ENCODE data around the gene EIF3A. TPM values are rescaled to one million over a fixed set of nuclear protein-coding genes. Genes with fewer than 3 reads are reported as not detected.

The EIF3A gene
- total and polyA plus RNA-seq, 9 of the 15 experiments (the other 6 are each of a cell fraction or from before 2014, with no cell fraction given), result 19.6 to 163 (median 102) TPM

- no peak; the same call in 1 of the 2 replicates for TF ChIP-seq RBFOX2 (IDR thresholded peaks at IDR 0.05; ENCODE audit: low read depth, low read length)
- TF ChIP-seq POLR2B (IDR thresholded peaks at IDR 0.05; ENCODE audit: low read depth, partially characterized antibody), result peak; percentile 21
- TF ChIP-seq EGR1 (conservative IDR thresholded peaks at IDR 0.05), result no peak; the same call in 1 of the 2 replicates
- no peak for TF ChIP-seq CHD1 (IDR thresholded peaks at IDR 0.05; ENCODE audit: low read length)
- no peak for TF ChIP-seq ERF (CRISPR knock-in tag; IDR thresholded peaks at IDR 0.05)
- TF ChIP-seq PYGO2 (tag; IDR thresholded peaks at IDR 0.05), result no peak
- TF ChIP-seq HNRNPLL (IDR thresholded peaks at IDR 0.05; ENCODE audit: low read depth, low read length, poor library complexity, severe bottlenecking), result no peak
- peak; percentile 93 for TF ChIP-seq L3MBTL2 (IDR thresholded peaks at IDR 0.05)
- no peak for TF ChIP-seq LEF1 (IDR thresholded peaks at IDR 0.05)
- no peak for TF ChIP-seq RFX5 (IDR thresholded peaks at IDR 0.05; ENCODE audit: low read depth, low read length)
- TF ChIP-seq CXXC5 (CRISPR knock-in tag; IDR thresholded peaks at IDR 0.05), result peak; percentile 71
- no peak for TF ChIP-seq HSF4 (CRISPR knock-in tag; IDR thresholded peaks at IDR 0.05; ENCODE audit: borderline replicate concordance)
- TF ChIP-seq ZNF224 (CRISPR knock-in tag; IDR thresholded peaks at IDR 0.05), result no peak
- no peak for TF ChIP-seq ZNF384 (IDR thresholded peaks at IDR 0.05; ENCODE audit: low read depth, low read length)
- TF ChIP-seq ATF2 (CRISPR knock-in tag; IDR thresholded peaks at IDR 0.05), result no peak
- no peak for TF ChIP-seq ZNF407 (IDR thresholded peaks at IDR 0.05; ENCODE audit: low read depth)
- no peak for TF ChIP-seq HMGXB4 (CRISPR knock-in tag; IDR thresholded peaks at IDR 0.05)
These were observed 50.0 kb downstream of the EIF3A start (continued) for GRCh38 chr10:119030421-119031250.

All from K562 (cell line).